ENCODE measurements around the gene VWA5B2. TPM values are rescaled to one million over a fixed set of nuclear protein-coding genes. Genes with fewer than 3 reads are reported as not detected.
"Not testable (repeated sequence)": the region's sequence is repeated elsewhere in the genome, so short reads cannot be mapped to it uniquely, and the experiment has no call there.

The VWA5B2 gene
- total RNA-seq, 1 experiment from 2014 or later: 1.6 TPM

- intact Hi-C loops (cut with micrococcal nuclease; ENCODE audit: unreplicated experiment): loop anchor here (1.0 kb wide), 1 partner anchor 12 kb away; no protein-coding TSS in a partner anchor
- POLR2A ChIA-PET: no interaction called here
- Histone ChIP-seq H3K27me3 (replicated peaks; ENCODE audit: control insufficient read depth, insufficient read depth, low read length) (peaks cover 4% of the 10 kb centered on the region), H3K9me3 (no peaks in the 10 kb centered on the region), H3K4me1 (peaks cover 9% of the 10 kb centered on the region; the same call in 1 of the 2 replicates), H3K4me3 (ENCODE audit: low read depth, low read length) (peak overlapping the region; percentile 50), H3K36me3 (ENCODE audit: control insufficient read depth, insufficient read depth, low read length) (no peaks in the 10 kb centered on the region)
- Mint-ChIP-seq H3K27me3 (ENCODE audit: insufficient read depth, unreplicated experiment) (peaks cover 18% of the 10 kb centered on the region), H3K36me3 (ENCODE audit: insufficient read depth, unreplicated experiment) (peaks cover 23% of the 10 kb centered on the region), H3K4me3 (ENCODE audit: unreplicated experiment) (peak overlapping the region; percentile 83), H3K27ac (ENCODE audit: unreplicated experiment) (no peak overlapping the region), H3K4me1 (ENCODE audit: low read depth, unreplicated experiment) (peaks cover 8% of the 10 kb centered on the region), H3K9me3 (ENCODE audit: unreplicated experiment) (no peaks in the 10 kb centered on the region)
- no TSS peak for BruUV-seq (replicated peaks)
- no peak for DNase-seq
- TF ChIP-seq CTCF (IDR thresholded peaks at IDR 0.05; ENCODE audit: insufficient read depth in 1 of 2, low read depth in 1 of 2, low read length in 1 of 2, severe bottlenecking in 1 of 2, unreplicated experiment in 1 of 2): no peak
- CTCF ChIA-PET: no interaction called here
These were observed 33.4 kb downstream of the VWA5B2 start for GRCh38 chr3:184262764-184263179.

- POLR2A ChIA-PET; BruUV-seq (replicated peaks); H3K36me3 Mint-ChIP-seq (ENCODE audit: insufficient read depth, unreplicated experiment); H3K27ac Mint-ChIP-seq (ENCODE audit: unreplicated experiment); H3K4me3 Mint-ChIP-seq (ENCODE audit: unreplicated experiment); H3K27me3 Mint-ChIP-seq (ENCODE audit: insufficient read depth, unreplicated experiment); H3K4me1 Mint-ChIP-seq (ENCODE audit: low read depth, unreplicated experiment); H3K9me3 ChIP-seq; H3K27me3 ChIP-seq (replicated peaks; ENCODE audit: control insufficient read depth, insufficient read depth, low read length); H3K9me3 Mint-ChIP-seq (ENCODE audit: unreplicated experiment); intact Hi-C loops (cut with micrococcal nuclease; ENCODE audit: unreplicated experiment); H3K4me1 ChIP-seq; H3K36me3 ChIP-seq (ENCODE audit: control insufficient read depth, insufficient read depth, low read length); H3K4me3 ChIP-seq (ENCODE audit: low read depth, low read length); CTCF ChIA-PET; DNase-seq: not testable (repeated sequence)
These were observed 37.9 kb downstream of the VWA5B2 start for GRCh38 chr3:184267249-184267648.

DNA sequence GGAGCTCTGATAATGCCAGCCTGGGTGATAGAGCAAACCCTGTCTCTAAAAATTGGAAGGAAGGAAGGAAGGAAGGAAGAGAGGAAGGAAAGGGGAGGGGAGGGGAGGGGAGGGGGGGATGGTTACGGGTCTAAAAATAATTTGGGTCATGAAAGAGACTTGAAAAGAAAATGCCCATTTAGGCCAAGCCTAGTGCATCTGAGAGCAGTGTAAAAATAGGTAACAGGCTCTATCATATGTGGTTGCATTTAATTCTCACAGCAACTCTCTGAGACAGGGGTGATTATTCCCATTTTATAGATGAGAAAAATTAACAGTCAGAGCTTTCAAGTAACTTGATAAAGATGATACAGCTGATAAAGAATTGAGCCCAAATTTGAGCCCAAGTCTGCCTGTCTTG lies 42.9 kb downstream of the VWA5B2 start:
- intact Hi-C loops (cut with micrococcal nuclease; ENCODE audit: unreplicated experiment): no loop called here
- no peaks in the 10 kb centered on the region for H3K4me1 Mint-ChIP-seq (ENCODE audit: low read depth, unreplicated experiment)
- H3K27ac Mint-ChIP-seq (ENCODE audit: unreplicated experiment): no peak overlapping the region
- peaks cover 3% of the 10 kb centered on the region for H3K27me3 Mint-ChIP-seq (ENCODE audit: insufficient read depth, unreplicated experiment)
- H3K9me3 Mint-ChIP-seq (ENCODE audit: unreplicated experiment): no peaks in the 10 kb centered on the region
- Histone ChIP-seq H3K4me3 (ENCODE audit: low read depth, low read length) (no peak overlapping the region), H3K9me3 (no peaks in the 10 kb centered on the region), H3K36me3 (ENCODE audit: control insufficient read depth, insufficient read depth, low read length) (no peaks in the 10 kb centered on the region), H3K27me3 (replicated peaks; ENCODE audit: control insufficient read depth, insufficient read depth, low read length) (no peaks in the 10 kb centered on the region), H3K4me1 (no peaks in the 10 kb centered on the region)
- no peak for DNase-seq
- CTCF ChIA-PET: no interaction called here
- no peak for TF ChIP-seq CTCF (IDR thresholded peaks at IDR 0.05; ENCODE audit: insufficient read depth in 1 of 2, low read depth in 1 of 2, low read length in 1 of 2, severe bottlenecking in 1 of 2, unreplicated experiment in 1 of 2)
- POLR2A ChIA-PET: no interaction called here
- H3K4me3 Mint-ChIP-seq (ENCODE audit: unreplicated experiment): no peak overlapping the region
- no peaks in the 10 kb centered on the region for H3K36me3 Mint-ChIP-seq (ENCODE audit: insufficient read depth, unreplicated experiment)
- no TSS peak for BruUV-seq (replicated peaks)

GRCh38 chr3:184275381-184275701 lies 46.0 kb downstream of the VWA5B2 start:
- intact Hi-C loops (cut with micrococcal nuclease; ENCODE audit: unreplicated experiment): no loop called here
- DNase-seq: no peak
- peaks cover 3% of the 10 kb centered on the region for H3K27me3 Mint-ChIP-seq (ENCODE audit: insufficient read depth, unreplicated experiment)

More at GRCh38 chr3:184275381-184275701, 46.0 kb downstream of the VWA5B2 start:
- H3K9me3 ChIP-seq: no peaks in the 10 kb centered on the region
- POLR2A ChIA-PET: no interaction called here
- H3K9me3 Mint-ChIP-seq (ENCODE audit: unreplicated experiment): no peaks in the 10 kb centered on the region
- CTCF ChIA-PET: no interaction called here
- H3K4me3 Mint-ChIP-seq (ENCODE audit: unreplicated experiment): no peak overlapping the region
- no peaks in the 10 kb centered on the region for H3K4me1 ChIP-seq
- no peaks in the 10 kb centered on the region for H3K36me3 Mint-ChIP-seq (ENCODE audit: insufficient read depth, unreplicated experiment)
- H3K4me1 Mint-ChIP-seq (ENCODE audit: low read depth, unreplicated experiment): no peaks in the 10 kb centered on the region
- no peak for TF ChIP-seq CTCF (IDR thresholded peaks at IDR 0.05; ENCODE audit: insufficient read depth in 1 of 2, low read depth in 1 of 2, low read length in 1 of 2, severe bottlenecking in 1 of 2, unreplicated experiment in 1 of 2)
- no peak overlapping the region for H3K4me3 ChIP-seq (ENCODE audit: low read depth, low read length)
- H3K36me3 ChIP-seq (ENCODE audit: control insufficient read depth, insufficient read depth, low read length): no peaks in the 10 kb centered on the region
- H3K27ac Mint-ChIP-seq (ENCODE audit: unreplicated experiment): no peak overlapping the region
- no TSS peak for BruUV-seq (replicated peaks)
- H3K27me3 ChIP-seq (replicated peaks; ENCODE audit: control insufficient read depth, insufficient read depth, low read length): no peaks in the 10 kb centered on the region
